Measurements from ENCODE around the gene ADAMTS16. TPM values are rescaled to one million over a fixed set of nuclear protein-coding genes. Genes with fewer than 3 reads are reported as not detected.

The ADAMTS16 gene
- total and polyA plus RNA-seq, 2 experiments from 2014 or later = 0.11 TPM

DNA sequence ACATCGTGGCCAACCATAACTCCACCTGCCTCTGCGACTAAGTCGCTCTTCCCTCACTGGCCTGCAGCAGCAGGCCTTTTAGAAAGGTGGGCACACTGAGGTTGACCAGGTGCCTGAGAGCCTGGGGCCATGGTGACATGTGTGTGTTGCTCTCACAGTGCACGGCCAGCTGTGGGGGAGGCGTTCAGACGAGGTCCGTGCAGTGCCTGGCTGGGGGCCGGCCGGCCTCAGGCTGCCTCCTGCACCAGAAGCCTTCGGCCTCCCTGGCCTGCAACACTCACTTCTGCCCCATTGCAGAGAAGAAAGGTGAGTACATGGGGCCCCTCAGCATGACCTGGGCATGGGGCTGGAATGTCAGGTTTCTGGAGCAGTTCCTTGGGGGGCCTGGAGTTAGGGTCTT lies 177.8 kb downstream of the ADAMTS16 start:
- Histone ChIP-seq H3K27ac (no peak overlapping the region), H3K36me3 (ENCODE audit: low read depth) (no peaks in the 10 kb centered on the region), H3F3A (ENCODE audit: insufficient read depth) (no peaks in the 10 kb centered on the region), H3K4me3 (no peak overlapping the region), H3K4me1 (ENCODE audit: insufficient read depth) (peaks cover 9% of the 10 kb centered on the region; the same call in 1 of the 2 replicates), H2AFZ (no peak overlapping the region), H3K27me3 (replicated peaks; ENCODE audit: insufficient read depth) (0 out of 2 replicates have a peak, but pooled peaks cover 5% of the 10 kb centered on the region), H3K4me2 (ENCODE audit: unreplicated experiment) (no peak overlapping the region), H3K9ac (no peak overlapping the region), H4K20me1 (ENCODE audit: insufficient read depth) (no peaks in the 10 kb centered on the region), H3K9me2 (ENCODE audit: insufficient read depth) (no peaks in the 10 kb centered on the region), H3K9me3 (ENCODE audit: low read depth) (no peaks in the 10 kb centered on the region), H3K79me2 (ENCODE audit: insufficient read depth) (no peaks in the 10 kb centered on the region)
- TF ChIP-seq EZH2phosphoT487 (IDR thresholded peaks at IDR 0.05; ENCODE audit: insufficient read depth, low read depth) = no peak
- no peak for DNase-seq
- in situ Hi-C loops (cut with MboI) = no loop called here
- 65 to 67% methylated on average over 10 of the region's 10 CpGs for WGBS, 2 experiments (ENCODE audit: low coverage in 1 of 2, low lambda C conversion rate in 2 of 2, missing lambda C conversion rate in 2 of 2)

DNA sequence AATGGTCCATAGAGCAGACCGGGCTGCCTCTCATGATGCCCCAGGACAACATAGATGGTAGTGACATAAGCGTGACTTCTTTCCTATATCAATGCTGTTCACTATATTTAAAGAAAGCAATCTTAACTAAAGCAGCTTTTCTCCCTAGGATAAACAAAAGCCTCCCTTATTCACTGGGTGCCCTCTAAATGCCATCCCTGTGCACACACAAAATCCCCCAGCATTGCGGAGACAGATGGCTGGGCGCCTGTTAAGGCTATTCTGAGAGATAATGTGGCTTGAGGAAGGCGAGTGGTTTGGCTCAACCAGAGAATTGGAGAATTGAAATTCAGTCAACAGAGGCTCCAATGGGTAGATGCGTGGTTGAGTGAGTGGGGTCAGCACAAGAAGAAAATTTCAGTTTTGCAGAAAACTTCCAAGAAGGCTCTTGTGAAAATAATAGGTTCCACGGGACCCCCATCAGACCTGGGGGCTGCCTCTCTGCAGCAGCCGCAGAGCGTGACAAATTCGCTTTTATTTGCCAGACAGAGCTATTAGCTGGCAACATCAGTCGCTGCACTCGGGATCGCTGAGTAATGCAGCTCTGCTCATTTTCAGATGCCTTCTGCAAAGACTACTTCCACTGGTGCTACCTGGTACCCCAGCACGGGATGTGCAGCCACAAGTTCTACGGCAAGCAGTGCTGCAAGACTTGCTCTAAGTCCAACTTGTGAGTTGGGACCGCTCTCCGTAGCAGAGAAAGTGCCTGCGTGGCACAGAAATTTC lies 178.5 kb downstream of the ADAMTS16 start:
- no peaks in the 10 kb centered on the region for H3K9me2 ChIP-seq (ENCODE audit: insufficient read depth)
- peaks cover 9% of the 10 kb centered on the region; the same call in 1 of the 2 replicates for H3K4me1 ChIP-seq (ENCODE audit: insufficient read depth)
- H2AFZ ChIP-seq = no peak overlapping the region
- no peaks in the 10 kb centered on the region for H3F3A ChIP-seq (ENCODE audit: insufficient read depth)
- H3K27me3 ChIP-seq (replicated peaks; ENCODE audit: insufficient read depth) = 0 out of 2 replicates have a peak, but pooled peaks cover 5% of the 10 kb centered on the region
- TF ChIP-seq EZH2phosphoT487 (IDR thresholded peaks at IDR 0.05; ENCODE audit: insufficient read depth, low read depth) (no peak), EZH2 (IDR thresholded peaks at IDR 0.05; ENCODE audit: insufficient read depth, poor library complexity, severe bottlenecking) (no peak)
- H3K36me3 ChIP-seq (ENCODE audit: low read depth) = no peaks in the 10 kb centered on the region
- 68 to 76% methylated on average over 18 of the region's 18 CpGs for WGBS, 2 experiments (ENCODE audit: low coverage in 1 of 2, low lambda C conversion rate in 2 of 2, missing lambda C conversion rate in 2 of 2)
- no peak overlapping the region for H3K4me3 ChIP-seq
- no peak overlapping the region for H3K4me2 ChIP-seq (ENCODE audit: unreplicated experiment)
- H3K27ac ChIP-seq = no peak overlapping the region
- H4K20me1 ChIP-seq (ENCODE audit: insufficient read depth) = no peaks in the 10 kb centered on the region
- no peak overlapping the region for H3K9ac ChIP-seq
- no peaks in the 10 kb centered on the region for H3K79me2 ChIP-seq (ENCODE audit: insufficient read depth)
- no peaks in the 10 kb centered on the region for H3K9me3 ChIP-seq (ENCODE audit: low read depth)
- in situ Hi-C loops (cut with MboI) = no loop called here
- no peak for DNase-seq

DNA sequence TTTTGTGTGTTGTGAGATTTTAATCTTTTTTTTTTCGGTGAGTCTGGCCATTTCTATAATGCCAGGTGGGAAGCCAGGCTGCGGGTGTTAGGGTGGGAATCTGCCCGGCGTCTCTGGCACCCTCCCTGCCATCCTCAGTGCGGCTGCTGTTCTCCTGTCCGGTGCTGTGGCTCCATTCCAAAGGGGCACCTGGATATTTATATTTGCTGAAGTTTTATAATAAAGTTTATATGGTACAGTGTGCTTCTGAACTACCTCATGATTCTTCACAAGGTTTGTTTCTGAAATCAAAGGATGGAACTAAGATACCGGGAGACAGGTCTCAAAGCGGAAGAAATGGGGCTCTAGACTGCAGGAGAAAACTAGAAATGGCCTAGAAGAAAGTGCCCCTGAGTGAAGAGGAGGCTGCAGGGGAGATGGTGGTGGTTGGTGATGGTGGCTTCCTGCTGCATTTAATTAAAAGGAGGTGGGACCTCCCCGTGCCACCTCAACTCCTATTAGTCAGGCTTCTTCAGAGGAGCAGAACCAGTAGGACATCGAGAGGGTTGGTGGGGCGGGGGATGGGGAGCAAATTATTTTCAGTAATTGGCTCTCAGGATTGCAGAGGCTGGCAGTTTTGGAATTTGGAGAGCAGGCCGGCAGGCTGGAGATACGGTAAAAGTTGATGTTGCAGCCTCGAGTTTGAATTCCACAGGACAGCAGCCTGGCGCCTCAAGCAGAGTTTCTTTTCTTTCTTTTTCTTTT lies 180.1 kb downstream of the ADAMTS16 start:
- Histone ChIP-seq H3K27me3 (replicated peaks; ENCODE audit: insufficient read depth) (0 out of 2 replicates have a peak, but pooled peaks cover 5% of the 10 kb centered on the region), H3K9me2 (ENCODE audit: insufficient read depth) (no peaks in the 10 kb centered on the region), H3K9ac (no peak overlapping the region), H3K4me2 (ENCODE audit: unreplicated experiment) (no peak overlapping the region), H3F3A (ENCODE audit: insufficient read depth) (no peaks in the 10 kb centered on the region), H3K4me3 (no peak overlapping the region), H3K9me3 (ENCODE audit: low read depth) (no peaks in the 10 kb centered on the region), H3K36me3 (ENCODE audit: low read depth) (no peaks in the 10 kb centered on the region), H3K4me1 (ENCODE audit: insufficient read depth) (peaks cover 9% of the 10 kb centered on the region; the same call in 1 of the 2 replicates), H4K20me1 (ENCODE audit: insufficient read depth) (no peaks in the 10 kb centered on the region), H3K79me2 (ENCODE audit: insufficient read depth) (no peaks in the 10 kb centered on the region), H2AFZ (no peak overlapping the region), H3K27ac (no peak overlapping the region)
- WGBS, 2 experiments (ENCODE audit: low coverage in 1 of 2, low lambda C conversion rate in 2 of 2, missing lambda C conversion rate in 2 of 2) = 63 to 72% methylated on average over 15 of the region's 15 CpGs
- TF ChIP-seq EZH2 (IDR thresholded peaks at IDR 0.05; ENCODE audit: insufficient read depth, poor library complexity, severe bottlenecking) (no peak), EZH2phosphoT487 (IDR thresholded peaks at IDR 0.05; ENCODE audit: insufficient read depth, low read depth) (no peak)
- no peak for DNase-seq
- in situ Hi-C loops (cut with MboI) = no loop called here

DNA sequence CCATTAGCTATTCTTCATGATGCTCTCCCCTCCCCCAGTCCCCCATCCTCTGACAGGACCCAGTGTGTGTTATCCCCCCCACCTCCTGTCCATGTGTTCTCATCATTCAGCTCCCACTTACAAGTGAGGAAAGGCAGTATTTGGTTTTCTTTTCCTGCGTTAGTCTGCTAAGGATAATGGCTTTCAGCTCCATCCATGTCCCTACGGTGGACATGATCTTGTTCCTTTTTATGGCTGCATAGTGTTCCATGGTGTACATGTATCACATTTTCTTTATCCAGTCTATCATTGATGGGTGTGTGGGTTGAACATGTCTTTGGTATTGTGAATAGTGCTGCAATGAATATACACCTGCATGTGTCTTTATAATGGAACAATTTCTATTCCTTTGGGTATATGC lies 181.0 kb downstream of the ADAMTS16 start:
- Histone ChIP-seq H3K4me1 (ENCODE audit: insufficient read depth) (peaks cover 5% of the 10 kb centered on the region; the same call in 1 of the 2 replicates), H3K9me3 (ENCODE audit: low read depth) (no peaks in the 10 kb centered on the region), H3K4me3 (no peak overlapping the region), H3K27ac (no peak overlapping the region), H3K9ac (no peak overlapping the region), H3K79me2 (ENCODE audit: insufficient read depth) (no peaks in the 10 kb centered on the region), H3K4me2 (ENCODE audit: unreplicated experiment) (no peak overlapping the region), H3K36me3 (ENCODE audit: low read depth) (no peaks in the 10 kb centered on the region), H2AFZ (no peak overlapping the region), H3F3A (ENCODE audit: insufficient read depth) (no peaks in the 10 kb centered on the region), H4K20me1 (ENCODE audit: insufficient read depth) (no peaks in the 10 kb centered on the region), H3K27me3 (replicated peaks; ENCODE audit: insufficient read depth) (0 out of 2 replicates have a peak, but pooled peaks cover 5% of the 10 kb centered on the region), H3K9me2 (ENCODE audit: insufficient read depth) (no peaks in the 10 kb centered on the region)
- no peak for TF ChIP-seq EZH2phosphoT487 (IDR thresholded peaks at IDR 0.05; ENCODE audit: insufficient read depth, low read depth)
- TF ChIP-seq EZH2 (IDR thresholded peaks at IDR 0.05; ENCODE audit: insufficient read depth, poor library complexity, severe bottlenecking) = no peak
- in situ Hi-C loops (cut with MboI) = no loop called here
- 61 to 62% methylated on average over 2 of the region's 2 CpGs for WGBS, 2 experiments (ENCODE audit: low coverage in 1 of 2, low lambda C conversion rate in 2 of 2, missing lambda C conversion rate in 2 of 2)
- no peak for DNase-seq
